ENCODE results near the gene DCDC2B.
A peak's percentile ranks its signal among the peaks of the same experiment; 100 is the strongest.
"Not testable (repeated sequence)": the region's sequence is repeated elsewhere in the genome, so short reads cannot be mapped to it uniquely, and the experiment has no call there.

The DCDC2B gene

GRCh38 chr1:32208891-32209328, at the start of gene DCDC2B:
Gene DCDC2B (plus strand): TSS chr1:32209089. CDS start chr1:32209094, 5 bp downstream.
- DNase-seq (ENCODE audit: low read depth): peak; percentile 59
- H3K4me3 ChIP-seq (ENCODE audit: low read depth, low read length): no peak within 1 kb of the TSS
- TF ChIP-seq CTCF (conservative IDR thresholded peaks at IDR 0.05; ENCODE audit: low read depth, low read length): no peak

DNA sequence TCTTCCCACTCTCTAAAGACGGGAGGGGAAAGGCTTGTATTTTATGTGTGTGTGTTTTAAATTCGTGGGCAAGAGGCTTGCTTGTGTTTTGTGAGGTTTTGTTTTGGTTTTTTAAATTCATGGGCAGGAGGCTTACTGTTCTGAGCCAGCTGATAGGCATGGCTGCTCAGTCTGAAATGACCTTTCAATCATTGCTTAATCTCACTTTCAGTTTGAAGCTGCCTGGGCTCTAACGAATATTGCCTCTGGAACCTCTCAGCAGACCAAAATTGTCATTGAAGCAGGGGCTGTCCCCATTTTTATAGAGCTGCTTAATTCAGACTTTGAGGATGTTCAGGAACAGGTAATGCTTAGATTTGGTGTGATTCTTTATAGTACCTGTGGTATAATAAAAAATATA, 49.7 kb upstream of the DCDC2B start:
- H3K4me3 ChIP-seq (ENCODE audit: low read depth, low read length): no peak overlapping the region
- TF ChIP-seq CTCF (conservative IDR thresholded peaks at IDR 0.05; ENCODE audit: low read depth, low read length): no peak
- DNase-seq (ENCODE audit: low read depth): no peak

DNA sequence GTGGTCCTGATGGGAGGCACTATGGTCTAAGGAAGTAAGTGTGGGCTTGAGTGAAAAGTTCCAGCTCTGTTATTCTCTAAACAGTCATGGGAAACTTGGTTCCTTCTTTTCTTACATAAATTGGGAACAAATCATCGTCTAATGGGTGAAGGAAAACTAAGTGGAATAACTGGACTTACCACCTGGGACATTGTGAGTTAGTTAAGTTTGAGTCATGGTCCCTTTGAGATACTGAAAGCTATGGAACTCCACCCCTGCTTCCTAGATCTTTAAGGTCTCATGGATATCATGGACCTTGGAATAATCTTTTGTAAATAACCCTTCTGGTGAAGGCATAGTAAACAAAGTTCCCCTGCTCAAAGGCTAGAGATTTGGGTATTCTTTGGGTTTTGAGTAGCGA, 45.5 kb upstream of the DCDC2B start:
- no peak for DNase-seq (ENCODE audit: low read depth)
- no peak for TF ChIP-seq CTCF (conservative IDR thresholded peaks at IDR 0.05; ENCODE audit: low read depth, low read length)
- H3K4me3 ChIP-seq (ENCODE audit: low read depth, low read length): no peak overlapping the region

DNA sequence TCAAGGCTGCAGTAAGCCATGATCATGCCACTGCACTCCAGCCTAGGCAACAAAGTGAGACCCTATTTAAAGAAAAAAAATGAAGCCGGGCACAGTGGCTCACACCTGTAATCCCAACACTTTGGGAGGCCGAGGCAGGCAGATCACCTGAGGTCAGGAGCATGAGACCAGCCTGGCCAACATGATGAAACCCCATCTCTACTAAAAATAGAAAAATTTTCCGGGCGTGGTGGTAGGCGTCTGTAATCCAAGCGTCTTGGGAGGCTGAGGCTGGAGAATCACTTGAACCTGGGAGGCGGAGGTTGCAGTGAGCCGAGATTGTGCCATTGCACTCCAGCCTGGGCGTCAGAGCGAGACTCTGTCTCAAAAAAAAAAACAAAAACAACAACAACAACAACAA, 43.3 kb upstream of the DCDC2B start:
- not testable (repeated sequence) for DNase-seq (ENCODE audit: low read depth)

DNA sequence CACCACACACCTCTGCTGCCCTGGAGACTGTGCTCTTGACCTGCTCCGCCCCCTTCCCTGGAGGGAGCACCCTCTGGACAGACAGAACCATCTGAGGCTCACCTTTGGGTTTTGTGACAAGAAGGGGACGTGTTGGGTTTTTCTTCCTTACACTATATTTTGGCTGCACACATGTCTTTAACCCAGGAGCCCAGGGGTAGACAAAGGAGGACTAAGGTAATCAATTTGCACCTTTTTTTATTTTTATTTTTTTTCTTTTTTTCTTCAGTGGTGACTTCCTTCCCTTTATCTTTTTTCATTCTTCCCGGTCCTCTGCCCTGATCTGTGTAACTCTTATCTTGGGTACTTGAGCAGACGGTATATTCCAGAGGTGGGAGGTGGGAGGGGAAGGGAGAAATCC, 37.9 kb upstream of the DCDC2B start:
- H3K4me3 ChIP-seq (ENCODE audit: low read depth, low read length): no peak overlapping the region
- DNase-seq (ENCODE audit: low read depth): no peak
- no peak for TF ChIP-seq CTCF (conservative IDR thresholded peaks at IDR 0.05; ENCODE audit: low read depth, low read length)

More for the DNA sequence above, 43.3 kb upstream of the DCDC2B start:
- H3K4me3 ChIP-seq (ENCODE audit: low read depth, low read length): not testable (repeated sequence)

- H3K4me3 ChIP-seq (ENCODE audit: low read depth, low read length): no peak overlapping the region
- peak; percentile 36 for DNase-seq (ENCODE audit: low read depth)
- TF ChIP-seq CTCF (conservative IDR thresholded peaks at IDR 0.05; ENCODE audit: low read depth, low read length): no peak
These were observed 36.2 kb upstream of the DCDC2B start for GRCh38 chr1:32172621-32173245.

- DNase-seq (ENCODE audit: low read depth): no peak
- TF ChIP-seq CTCF (conservative IDR thresholded peaks at IDR 0.05; ENCODE audit: low read depth, low read length): no peak
- no peak overlapping the region for H3K4me3 ChIP-seq (ENCODE audit: low read depth, low read length)
These were observed 30.3 kb upstream of the DCDC2B start for GRCh38 chr1:32178380-32179192.
